Measurements from ENCODE around the gene HIP1.
"Not testable (repeated sequence)": the region's sequence is repeated elsewhere in the genome, so short reads cannot be mapped to it uniquely, and the experiment has no call there.

Gene HIP1

GRCh38 chr7:75686551-75686950, 52.2 kb downstream of the HIP1 start:
- DNase-seq (ENCODE audit: low read depth in 2 of 2): no peak

- DNase-seq (ENCODE audit: low read depth in 2 of 2): not testable (repeated sequence)
Measured at GRCh38 chr7:75682052-75682451, 56.7 kb downstream of the HIP1 start.

DNA sequence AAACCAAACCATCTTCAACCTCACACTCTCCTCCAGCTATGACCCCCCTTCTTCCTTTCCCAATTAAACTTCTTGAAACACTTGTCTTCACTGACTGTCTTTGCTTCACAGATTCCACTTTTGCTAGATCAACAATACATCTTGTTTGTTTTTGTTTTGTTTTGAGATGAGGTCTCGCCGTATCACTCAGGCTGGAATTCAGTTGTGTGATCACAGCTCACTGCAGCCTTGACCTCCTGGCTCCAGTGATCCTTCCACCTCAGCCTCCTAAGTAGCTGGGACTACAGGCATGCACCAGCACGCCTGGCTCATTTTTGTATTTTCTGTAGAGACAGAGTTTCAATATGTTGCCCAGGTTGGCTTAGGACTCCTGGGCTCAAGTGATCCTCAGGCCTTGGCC, 59.7 kb downstream of the HIP1 start:
- DNase-seq (ENCODE audit: low read depth in 2 of 2): no peak

DNA sequence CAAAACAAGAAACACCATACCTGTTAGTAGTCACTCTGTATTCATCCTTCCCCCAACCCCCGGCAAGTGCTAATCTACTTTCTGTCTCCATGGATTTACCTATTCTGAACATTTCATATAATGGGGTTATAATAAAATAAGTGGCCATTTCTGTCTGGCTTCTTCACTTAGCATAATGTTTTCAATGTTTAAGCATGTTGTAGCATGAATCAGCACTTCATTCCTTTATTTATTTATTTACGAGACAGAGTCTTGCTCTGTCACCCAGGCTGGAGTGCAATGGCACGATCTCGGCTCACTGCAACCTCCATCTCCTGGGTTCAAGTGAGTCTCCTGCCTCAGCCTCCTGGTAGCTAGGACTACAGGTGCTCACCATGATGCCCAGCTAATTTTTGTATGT, 69.2 kb downstream of the HIP1 start:
- DNase-seq (ENCODE audit: low read depth in 2 of 2): no peak

GRCh38 chr7:75667938-75668337, 70.8 kb downstream of the HIP1 start:
- DNase-seq (ENCODE audit: low read depth in 2 of 2): no peak

- no peak for DNase-seq (ENCODE audit: low read depth in 2 of 2)
Measured at GRCh38 chr7:75663302-75663907, 75.3 kb downstream of the HIP1 start.

DNA sequence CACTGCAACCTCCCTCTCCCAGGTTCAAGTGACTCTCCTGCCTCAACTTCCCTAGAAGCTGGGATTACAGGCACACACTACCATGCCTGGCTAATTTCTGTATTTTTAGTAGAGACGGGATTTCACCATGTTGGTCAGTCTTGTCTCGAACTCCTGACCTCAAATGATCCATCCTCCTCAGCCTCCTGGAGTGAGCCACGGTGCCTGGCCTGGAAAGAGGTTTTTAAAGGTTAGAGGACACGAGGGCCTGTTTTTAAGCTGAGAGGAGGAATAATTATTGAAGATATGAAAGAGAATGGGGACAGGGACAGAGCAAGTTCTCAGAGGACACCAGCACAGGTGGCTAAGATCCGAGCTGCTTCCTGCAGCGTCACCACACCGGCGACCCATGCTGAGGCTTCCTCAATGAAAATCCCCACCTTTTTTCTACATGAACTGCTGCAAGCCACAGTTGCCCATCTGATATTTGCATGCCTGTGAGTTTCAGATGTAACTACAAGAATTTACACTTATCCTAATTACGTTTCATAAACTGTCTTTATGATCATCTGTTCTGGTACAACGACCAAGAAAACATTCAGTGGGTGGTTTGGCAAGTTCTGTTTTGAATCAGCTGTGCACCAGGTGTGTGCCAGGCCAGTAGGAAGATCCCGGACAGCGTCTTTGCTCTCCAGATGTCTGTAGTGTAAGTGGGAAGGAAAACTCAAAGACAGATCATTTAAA, 76.0 kb downstream of the HIP1 start:
- no peak for DNase-seq (ENCODE audit: low read depth in 2 of 2)

- DNase-seq (ENCODE audit: low read depth in 2 of 2): no peak
Measured at GRCh38 chr7:75660566-75661215, 78.0 kb downstream of the HIP1 start.

DNA sequence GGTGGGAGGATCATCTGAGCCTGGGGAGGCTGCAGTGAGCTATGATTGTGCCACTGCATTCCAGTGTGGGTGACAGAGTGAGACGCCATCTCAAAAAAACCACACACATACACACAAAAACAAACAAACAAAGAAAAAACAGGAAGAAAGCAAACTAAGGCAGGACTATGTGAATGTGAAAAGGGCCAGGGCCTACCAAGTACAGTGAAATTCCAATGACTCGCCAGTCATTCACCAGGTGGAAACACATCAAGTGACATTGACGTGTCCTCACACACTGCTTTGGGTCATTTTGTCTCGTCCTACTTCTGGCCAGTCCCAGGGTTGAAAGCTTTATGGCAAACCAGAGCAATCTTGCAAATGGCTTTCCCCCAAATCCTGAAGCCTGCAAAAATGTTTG, 79.9 kb downstream of the HIP1 start:
- DNase-seq (ENCODE audit: low read depth in 2 of 2): no peak

DNA sequence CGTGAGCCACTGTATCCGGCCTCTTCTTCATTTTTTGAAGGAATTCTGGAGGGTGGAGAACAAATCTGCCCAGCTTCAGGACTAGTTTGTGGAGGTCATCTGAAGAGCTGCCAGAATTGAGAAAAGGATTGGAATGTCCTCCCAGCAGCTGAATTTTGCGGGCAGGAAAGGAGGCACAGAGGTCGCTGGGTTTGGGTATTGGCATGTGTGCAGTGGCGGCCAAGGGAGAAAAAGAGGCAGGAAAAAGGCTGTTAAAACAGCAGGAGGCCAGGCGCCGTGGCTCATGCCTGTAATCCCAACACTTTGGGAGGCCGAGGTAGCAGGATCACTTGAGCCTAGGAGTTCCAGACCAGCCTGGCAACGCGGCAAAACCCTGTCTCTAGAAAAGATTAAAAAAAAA, 80.4 kb downstream of the HIP1 start:
- no peak for DNase-seq (ENCODE audit: low read depth in 2 of 2)

GRCh38 chr7:75657866-75658265, 80.9 kb downstream of the HIP1 start:
- DNase-seq (ENCODE audit: low read depth in 2 of 2): no peak

DNA sequence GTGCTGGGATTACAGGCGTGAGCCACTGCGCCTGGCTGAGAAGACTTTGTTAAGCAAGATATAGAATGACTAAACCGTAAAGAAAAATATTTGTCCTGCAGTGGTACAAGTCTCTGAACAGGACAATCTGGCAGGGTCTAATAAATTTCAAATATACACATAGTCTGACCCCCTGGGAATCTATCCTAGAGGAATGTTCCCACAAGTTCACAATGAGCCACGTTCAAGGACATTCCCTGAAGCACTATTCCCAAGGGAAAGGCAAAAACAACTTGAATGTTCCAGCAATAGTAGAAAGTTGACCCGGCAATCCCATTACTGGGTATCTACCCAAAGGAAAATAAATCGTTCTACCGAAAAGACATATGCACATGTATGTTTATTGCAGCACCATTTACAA, 82.0 kb downstream of the HIP1 start:
- no peak for DNase-seq (ENCODE audit: low read depth in 2 of 2)

DNA sequence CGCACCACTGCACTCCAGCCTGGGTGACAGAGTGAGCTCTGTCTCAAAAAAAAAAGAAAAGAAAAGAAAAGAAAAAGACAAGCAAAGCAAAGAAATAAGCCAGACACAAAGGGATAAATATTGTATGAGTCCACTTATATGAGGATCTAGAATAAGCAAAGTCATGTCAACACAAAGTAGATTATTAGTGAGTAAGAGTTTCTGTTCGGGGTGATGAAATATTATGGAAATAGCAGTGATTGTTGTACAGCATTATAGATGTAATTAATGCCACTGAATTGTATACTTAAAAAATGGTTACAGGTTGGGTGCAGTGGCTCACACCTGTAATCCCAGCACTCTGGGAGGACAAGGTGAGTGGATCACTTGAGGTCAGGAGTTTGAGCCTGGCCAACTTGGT, 83.2 kb downstream of the HIP1 start:
- no peak for DNase-seq (ENCODE audit: low read depth in 2 of 2)

DNA sequence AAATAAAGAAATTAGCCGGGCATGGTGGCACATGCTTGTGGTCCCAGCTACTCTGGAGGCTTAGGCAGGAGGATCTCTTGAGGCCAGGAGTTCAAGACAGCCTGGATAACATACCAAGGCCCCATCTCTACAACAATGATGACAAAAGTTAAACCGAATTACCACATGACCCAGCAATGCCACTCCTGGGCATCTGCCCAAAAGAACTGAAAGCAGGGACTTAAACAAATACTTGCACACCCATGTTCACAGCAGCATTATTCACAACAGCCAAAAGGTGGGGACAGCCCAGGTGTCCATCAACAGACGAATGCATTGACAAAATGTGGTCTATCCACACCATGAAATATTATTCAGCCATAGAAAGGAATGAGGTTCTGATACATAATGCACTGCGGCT, 83.9 kb downstream of the HIP1 start:
- DNase-seq (ENCODE audit: low read depth in 2 of 2): no peak

GRCh38 chr7:75653651-75654050, 85.1 kb downstream of the HIP1 start:
- no peak for DNase-seq (ENCODE audit: low read depth in 2 of 2)

DNA sequence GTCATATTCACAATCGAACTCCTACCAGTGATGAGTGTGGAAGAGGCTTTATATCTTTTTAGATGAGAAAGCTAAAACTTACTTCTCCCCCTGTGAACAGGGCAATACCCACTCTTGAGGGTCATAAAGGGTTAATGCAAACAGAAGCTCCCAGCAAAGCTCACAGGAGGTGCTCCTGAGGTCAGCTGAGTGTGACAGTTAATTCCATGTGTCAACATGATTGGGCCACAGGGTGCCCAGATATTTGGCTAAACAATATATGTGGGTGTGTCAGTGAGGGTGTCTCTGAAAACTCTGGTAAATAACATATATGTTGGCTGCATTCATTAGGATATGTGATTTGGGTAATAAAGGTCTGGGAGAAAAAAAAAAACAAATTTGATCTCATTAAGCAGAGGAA, 86.0 kb downstream of the HIP1 start:
- DNase-seq (ENCODE audit: low read depth in 2 of 2): no peak

GRCh38 chr7:75650681-75651080, 88.1 kb downstream of the HIP1 start:
- no peak for DNase-seq (ENCODE audit: low read depth in 2 of 2)

DNA sequence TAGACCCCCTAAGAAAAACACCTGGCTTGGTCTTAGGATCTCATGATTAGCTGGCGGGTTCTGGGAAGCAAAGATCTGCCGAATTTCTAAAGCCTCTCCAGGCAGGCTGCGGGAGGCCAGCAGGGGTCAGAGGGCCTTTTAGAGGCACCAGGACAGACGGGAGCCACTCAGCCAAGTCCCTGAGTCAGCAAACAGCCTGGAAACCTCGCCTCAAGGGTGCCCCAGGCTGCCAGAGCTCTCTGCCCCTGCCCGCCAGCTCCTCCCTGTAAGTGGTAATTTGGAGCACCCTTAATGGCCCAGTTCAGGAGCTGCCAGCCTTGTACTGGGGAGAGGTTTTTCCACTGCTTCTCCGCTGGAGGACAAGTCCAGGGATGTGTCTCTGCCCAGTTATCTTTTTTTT, 88.7 kb downstream of the HIP1 start:
- no peak for DNase-seq (ENCODE audit: low read depth in 2 of 2)

DNA sequence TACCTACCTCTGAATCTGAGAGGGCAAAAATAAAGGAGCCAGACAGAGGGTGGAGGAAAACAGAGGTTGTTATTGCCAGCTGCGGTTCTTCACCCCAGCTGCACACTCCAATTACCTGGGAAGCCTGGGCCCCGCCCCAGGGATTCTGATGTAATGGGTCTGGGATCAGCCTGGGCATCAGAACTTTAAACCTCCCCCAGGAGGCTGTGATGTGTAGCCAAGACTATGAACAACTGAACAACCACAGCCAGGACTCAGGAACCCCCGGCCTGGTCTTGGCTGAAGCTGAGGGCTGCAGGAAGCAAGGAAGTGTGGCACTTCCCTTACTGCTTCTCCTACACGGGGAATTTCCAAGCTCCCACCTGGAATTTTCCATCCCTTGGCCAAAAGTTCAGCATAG, 89.3 kb downstream of the HIP1 start:
- no peak for DNase-seq (ENCODE audit: low read depth in 2 of 2)

- no peak for DNase-seq (ENCODE audit: low read depth in 2 of 2)
Measured at GRCh38 chr7:75647709-75648438, 90.9 kb downstream of the HIP1 start.

DNA sequence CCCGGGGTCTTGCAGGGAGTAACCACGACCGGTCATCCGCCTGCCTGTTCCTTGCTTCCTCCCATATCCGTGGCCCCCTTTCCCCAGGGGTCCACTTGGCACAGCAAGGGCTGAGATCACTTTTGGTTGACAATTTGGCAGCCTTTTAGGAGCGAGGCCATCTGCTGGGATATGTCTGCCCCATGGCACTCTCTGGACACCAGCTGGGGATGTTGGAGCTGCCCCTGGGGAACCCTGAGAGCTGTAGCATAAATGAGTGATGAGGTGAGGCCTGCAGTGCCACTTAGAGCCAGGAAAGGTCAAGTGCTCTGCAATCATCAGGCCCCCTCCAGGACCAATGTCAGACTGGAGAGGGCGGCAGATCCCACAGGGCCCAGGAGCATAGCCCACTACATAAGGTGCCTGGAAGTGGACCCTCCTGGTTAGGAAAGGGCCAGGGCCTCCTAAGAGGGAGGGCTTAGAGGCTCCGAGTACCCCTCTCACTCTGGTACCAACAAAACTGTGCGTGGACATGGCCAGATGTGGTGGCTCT, 92.1 kb downstream of the HIP1 start:
- DNase-seq (ENCODE audit: low read depth in 2 of 2): no peak

DNA sequence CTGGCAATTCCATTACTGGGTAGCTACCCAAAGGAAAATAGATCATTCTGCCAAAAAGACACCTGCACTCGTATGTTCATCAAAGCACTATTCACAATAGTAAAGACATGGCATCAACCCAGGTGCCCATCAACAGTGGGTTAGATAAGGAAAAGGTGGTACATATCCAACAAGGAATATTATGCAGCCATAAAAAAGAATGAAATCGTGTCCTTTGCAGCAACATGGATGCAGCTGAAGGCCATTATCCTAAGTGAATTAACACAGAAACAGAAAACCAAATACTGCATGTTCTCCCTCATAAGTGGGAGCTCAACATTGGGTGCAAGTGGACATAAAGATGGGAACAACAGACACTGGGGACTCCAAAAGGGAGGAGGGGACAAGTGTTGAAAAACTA, 93.2 kb downstream of the HIP1 start:
- no peak for DNase-seq (ENCODE audit: low read depth in 2 of 2)
